Right cardiac atrium (tissue), 5 donors: ENCODE measurements around the gene BCL2L13. TPM values are rescaled to one million over a fixed set of nuclear protein-coding genes. Genes with fewer than 3 reads are reported as not detected.
A peak's percentile ranks its signal among the peaks of the same experiment; 100 is the strongest.

Source experiments
- ATAC-seq, 2 donors: fragments of 200-7000 bp; cut with Tn5 transposase; one replicate each; pipeline versions ENCODE4 v1.8.0 to v1.9.1; 2020; ENCODE audit warnings: moderate library complexity in 2 of 2, mild to moderate bottlenecking in 1 of 2
- DNase-seq, 3 donors: peaks; one replicate each; pipeline ENCODE4 v3.0.0-alpha.2; 2020
- H3K27ac ChIP-seq: one replicate; pipeline ENCODE4 v1.5.1; 2013; ENCODE audit warnings: mild to moderate bottlenecking, low read length, control low read depth, moderate library complexity
- H3K27me3 ChIP-seq: one replicate; pipeline ENCODE4 v1.6.1; 2013; ENCODE audit not compliant: control insufficient read depth, insufficient read depth
- H3K4me1 ChIP-seq: one replicate; pipeline ENCODE4 v1.6.1; 2013; ENCODE audit warnings: low read length; ENCODE audit not compliant: control insufficient read depth, insufficient read depth
- H3K4me3 ChIP-seq: one replicate; pipeline ENCODE4 v1.5.1; 2013; ENCODE audit warnings: low read length, control low read depth
- H3K9me3 ChIP-seq: one replicate; pipeline ENCODE4 v1.6.1; 2013; ENCODE audit warnings: low read length; ENCODE audit not compliant: control insufficient read depth
- WGBS: extraction: QIAGEN DNeasy Blood & Tissue Kit; methylation state at CpG from one replicate; pipeline ENCODE4 v1.1.7; 2013; 5-methylcytosine and 5-hydroxymethylcytosine counted together
- intact Hi-C, 4 donors: fragments of 100-400 bp; cut with DNase I; formaldehyde crosslinking; loops; one replicate each; pipeline versions ENCODE4 v1.11.0 to v1.14.0; 2022 to 2023
- polyA plus RNA-seq: library from polyadenylated mRNA; stranded (reverse); fragments of 200-250 nt; gene quantifications from one replicate; pipeline ENCODE4 v1.2.3, GENCODE V29; 2013
- total RNA-seq, 4 donors: library from RNA; stranded (reverse); fragmentation: NEBNext Ultra II Directional; extraction: Animal tissue kit (Norgen Biotek cat#: 25700); gene quantifications; one replicate each; pipeline ENCODE4 v1.2.1, GENCODE V29; 2021
- donor health status: healthy with polysubstance abuse.
- donor health status: DM: no; HTN: yes; CAD: no.
- donor health status: DM: no; HTN: no; CAD: no.
- donor health status: DM: no; HTN: yes; CAD: no; lungs with severe emphysema.
- donor health status: DM: yes; HTN: yes; CAD: no.

The BCL2L13 gene
- total and polyA plus RNA-seq, 5 donors = 40.0 to 62.9 (median 54.5) TPM

DNA sequence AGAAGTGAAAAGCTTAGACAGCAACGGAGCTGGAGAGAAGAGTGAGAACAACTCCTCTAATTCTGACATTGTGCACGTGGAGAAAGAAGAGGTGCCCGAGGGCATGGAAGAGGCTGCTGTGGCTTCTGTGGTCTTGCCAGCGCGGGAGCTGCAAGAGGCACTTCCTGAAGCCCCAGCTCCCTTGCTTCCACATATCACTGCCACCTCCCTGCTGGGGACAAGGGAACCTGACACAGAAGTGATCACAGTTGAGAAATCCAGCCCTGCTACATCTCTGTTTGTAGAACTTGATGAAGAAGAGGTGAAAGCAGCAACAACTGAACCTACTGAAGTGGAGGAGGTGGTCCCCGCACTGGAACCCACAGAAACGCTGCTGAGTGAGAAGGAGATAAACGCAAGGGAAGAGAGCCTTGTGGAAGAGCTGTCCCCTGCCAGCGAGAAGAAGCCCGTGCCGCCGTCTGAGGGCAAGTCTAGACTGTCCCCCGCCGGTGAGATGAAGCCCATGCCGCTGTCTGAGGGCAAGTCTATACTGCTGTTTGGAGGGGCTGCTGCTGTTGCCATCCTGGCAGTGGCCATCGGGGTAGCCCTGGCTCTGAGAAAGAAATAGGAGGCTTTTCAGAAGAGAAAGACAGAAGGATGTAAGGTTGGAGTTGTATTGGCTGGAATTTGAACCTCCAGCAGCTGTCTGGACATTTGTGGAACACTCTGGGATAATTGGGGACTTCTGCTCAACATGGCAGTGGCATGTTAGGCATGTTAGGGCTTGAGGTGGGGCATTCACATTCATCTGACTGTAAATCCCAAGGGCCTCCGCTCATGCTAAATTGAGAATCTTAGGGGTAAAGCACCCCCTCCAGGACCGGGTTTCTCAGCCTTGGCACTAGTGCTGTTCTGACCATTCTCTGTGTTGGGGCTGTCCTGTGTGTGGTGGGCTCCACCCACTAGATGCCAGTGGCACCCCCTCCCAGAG, 88.7 kb downstream of the BCL2L13 start:
- peaks cover 5% of the 10 kb centered on the region for H3K4me1 ChIP-seq
- WGBS = 76% methylated on average over 18 of the region's 18 CpGs

GRCh38 chr22:17728786-17729185, 90.2 kb downstream of the BCL2L13 start:
- Histone ChIP-seq H3K27ac (no peak overlapping the region), H3K27me3 (no peaks in the 10 kb centered on the region), H3K4me1 (peaks cover 5% of the 10 kb centered on the region), H3K9me3 (no peaks in the 10 kb centered on the region), H3K4me3 (no peak overlapping the region)
- DNase-seq = no peak
- WGBS = 94% methylated on average over 8 of the region's 8 CpGs
- intact Hi-C loops = no loop called here
- ATAC-seq = no peak

More for the DNA sequence above, 88.7 kb downstream of the BCL2L13 start:
- ATAC-seq = peak; percentile 6 to 14
- H3K4me3 ChIP-seq = no peak overlapping the region
- DNase-seq = peak in 1 of 3 donors; percentile 67
- intact Hi-C loops = no loop called here
- no peaks in the 10 kb centered on the region for H3K9me3 ChIP-seq
- H3K27ac ChIP-seq = peak overlapping the region; percentile 82
- H3K27me3 ChIP-seq = no peaks in the 10 kb centered on the region

GRCh38 chr22:17729561-17729960, 91.0 kb downstream of the BCL2L13 start:
- WGBS = 82% methylated on average over 6 of the region's 6 CpGs
- H3K4me3 ChIP-seq = no peak overlapping the region
- ATAC-seq = no peak

DNA sequence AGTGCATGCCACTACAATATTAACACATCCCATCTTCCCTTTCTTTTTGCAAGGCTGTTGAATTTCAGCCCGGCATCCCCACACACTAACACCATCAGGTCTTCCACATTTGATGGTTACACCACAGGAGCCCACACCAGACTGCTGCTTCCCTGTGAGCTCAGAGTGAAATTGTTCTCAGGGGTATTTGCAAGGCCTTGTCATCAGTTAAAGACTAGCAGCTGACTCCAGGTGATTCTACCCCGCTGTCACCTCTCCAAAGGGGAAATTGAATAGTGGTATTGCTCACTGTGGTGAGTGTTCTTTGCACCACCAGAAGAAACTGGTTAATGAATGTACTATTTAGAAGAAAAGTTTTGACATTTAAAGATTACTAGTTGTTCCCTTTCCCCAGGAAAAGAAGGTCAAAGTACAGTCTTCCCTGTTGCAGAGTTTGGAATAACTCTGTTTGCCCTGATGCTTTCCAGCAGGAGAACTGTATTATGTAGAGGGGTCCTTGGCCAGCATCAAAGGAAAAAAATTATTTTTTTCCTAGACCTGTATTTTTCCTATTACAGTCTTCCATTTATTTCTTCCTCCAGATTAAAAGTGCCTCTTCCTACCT, 93.8 kb downstream of the BCL2L13 start:
- DNase-seq = no peak
- no peaks in the 10 kb centered on the region for H3K27me3 ChIP-seq
- no peaks in the 10 kb centered on the region for H3K4me1 ChIP-seq
- intact Hi-C loops = no loop called here
- H3K9me3 ChIP-seq = no peaks in the 10 kb centered on the region
- ATAC-seq = no peak
- no peak overlapping the region for H3K4me3 ChIP-seq
- no peak overlapping the region for H3K27ac ChIP-seq
- WGBS = 98% methylated on average over 2 of the region's 2 CpGs

More at GRCh38 chr22:17729561-17729960, 91.0 kb downstream of the BCL2L13 start:
- DNase-seq = no peak
- no peaks in the 10 kb centered on the region for H3K9me3 ChIP-seq
- H3K4me1 ChIP-seq = peaks cover 5% of the 10 kb centered on the region
- intact Hi-C loops = no loop called here
- no peaks in the 10 kb centered on the region for H3K27me3 ChIP-seq
- H3K27ac ChIP-seq = no peak overlapping the region

- H3K4me3 ChIP-seq = no peak overlapping the region
- ATAC-seq (no peak), DNase-seq (no peak)
- no peaks in the 10 kb centered on the region for H3K27me3 ChIP-seq
- H3K4me1 ChIP-seq = no peaks in the 10 kb centered on the region
- H3K9me3 ChIP-seq = no peaks in the 10 kb centered on the region
- 87% methylated on average over 3 of the region's 3 CpGs for WGBS
- no peak overlapping the region for H3K27ac ChIP-seq
- intact Hi-C loops = no loop called here
Measured at GRCh38 chr22:17733466-17733865, 94.9 kb downstream of the BCL2L13 start.

DNA sequence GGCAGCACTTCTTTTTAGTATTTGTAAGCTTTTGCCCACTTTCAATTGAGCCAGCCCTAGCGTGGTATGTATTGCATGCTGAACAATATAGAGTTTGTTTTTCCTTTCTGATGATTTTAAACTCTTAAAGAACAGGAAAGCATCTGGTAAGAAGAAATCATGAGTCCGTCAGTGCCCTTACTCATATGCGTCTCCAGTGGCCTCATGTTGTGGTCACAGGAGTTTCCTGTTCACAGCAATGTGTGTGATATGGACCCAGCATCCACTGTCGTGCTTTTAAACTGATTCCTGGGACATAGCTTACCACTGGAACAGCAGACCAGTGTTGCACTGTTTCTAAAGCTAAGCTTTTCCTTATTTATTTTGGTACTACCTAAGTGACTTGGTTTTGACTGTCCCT, 95.6 kb downstream of the BCL2L13 start:
- no peaks in the 10 kb centered on the region for H3K27me3 ChIP-seq
- H3K9me3 ChIP-seq = no peaks in the 10 kb centered on the region
- ATAC-seq (no peak), DNase-seq (no peak)
- no peaks in the 10 kb centered on the region for H3K4me1 ChIP-seq
- no peak overlapping the region for H3K4me3 ChIP-seq
- H3K27ac ChIP-seq = no peak overlapping the region
- WGBS = 73% methylated on average over 4 of the region's 4 CpGs
- intact Hi-C loops = no loop called here

DNA sequence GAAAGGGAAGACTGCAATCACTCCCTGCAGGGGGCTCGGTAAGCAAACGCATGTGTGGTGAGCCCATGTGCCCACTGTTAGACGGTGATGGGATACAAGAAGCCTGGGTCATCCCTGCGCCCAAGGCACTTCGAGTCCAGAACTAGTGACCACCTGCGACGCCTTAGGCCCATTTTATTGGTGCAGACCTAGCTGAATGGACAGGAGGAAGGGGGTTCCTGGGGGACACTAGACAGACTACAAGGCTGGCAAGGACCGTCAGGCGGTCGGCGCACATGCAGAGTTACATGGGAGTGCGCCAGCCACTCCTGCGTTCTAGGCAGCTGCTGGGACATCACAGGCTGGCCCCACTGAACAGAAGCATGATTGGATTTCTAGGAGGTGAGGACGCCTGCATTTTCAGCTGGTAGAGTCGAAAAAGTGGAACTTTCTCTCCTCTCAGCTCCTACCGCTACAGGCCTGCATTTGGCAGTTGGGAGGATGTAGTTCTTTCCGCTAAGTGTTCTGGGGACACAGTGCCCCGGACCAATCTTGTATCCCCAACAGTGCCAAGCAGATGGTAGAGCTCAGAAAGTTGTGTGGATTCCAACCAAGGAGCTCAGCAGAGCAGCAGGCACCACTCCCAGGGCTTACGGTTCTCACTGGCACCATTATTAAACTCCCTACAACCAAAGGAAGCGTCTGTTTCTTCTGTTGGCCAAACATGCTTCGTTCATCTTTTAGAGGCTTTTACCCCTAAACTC, 100.0 kb downstream of the BCL2L13 start:
- ATAC-seq (no peak), DNase-seq (no peak)
- Histone ChIP-seq H3K9me3 (no peaks in the 10 kb centered on the region), H3K4me3 (no peak overlapping the region), H3K27me3 (no peaks in the 10 kb centered on the region), H3K4me1 (no peaks in the 10 kb centered on the region), H3K27ac (no peak overlapping the region)
- intact Hi-C loops = no loop called here
- 92% methylated on average over 21 of the region's 21 CpGs for WGBS

- DNase-seq = no peak
- Histone ChIP-seq H3K4me1 (no peaks in the 10 kb centered on the region), H3K4me3 (no peak overlapping the region), H3K27me3 (no peaks in the 10 kb centered on the region), H3K27ac (no peak overlapping the region), H3K9me3 (no peaks in the 10 kb centered on the region)
- peak in 1 of 2 donors; percentile 4 for ATAC-seq
- 91% methylated on average over 36 of the region's 36 CpGs for WGBS
- intact Hi-C loops = no loop called here
Measured at GRCh38 chr22:17739196-17739975, 100.8 kb downstream of the BCL2L13 start.

DNA sequence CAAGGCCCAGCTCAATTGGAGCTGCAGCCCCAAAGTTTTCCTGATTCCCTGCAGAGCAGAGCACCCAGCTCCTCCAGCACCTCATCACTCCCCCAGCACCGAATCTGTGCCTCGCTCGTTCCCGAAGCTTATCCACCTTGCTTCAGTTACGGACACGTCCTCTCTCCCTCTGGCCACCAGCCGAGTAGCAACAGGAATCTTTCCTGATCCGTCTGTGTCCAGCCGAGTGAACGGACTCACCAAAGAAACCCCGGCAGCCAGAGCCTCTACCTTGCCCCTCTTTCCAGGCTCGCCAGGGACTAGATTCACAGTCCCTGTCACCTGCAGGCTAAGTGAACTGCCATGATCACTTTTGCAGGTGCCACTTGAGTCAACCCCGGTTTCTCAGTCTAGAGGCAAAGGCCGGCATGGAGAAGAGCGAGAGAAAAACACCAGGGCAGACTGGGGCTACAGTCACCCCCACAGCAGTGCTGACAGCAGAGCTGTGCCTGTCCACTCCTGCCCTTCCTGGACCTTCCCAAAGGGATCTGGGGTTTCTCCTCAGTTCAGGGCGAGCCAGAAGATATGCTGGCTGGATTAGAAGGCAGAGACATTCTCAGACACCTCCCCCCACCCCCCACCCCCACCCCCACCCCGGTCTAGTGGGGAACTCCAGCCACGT, 103.4 kb downstream of the BCL2L13 start:
- ATAC-seq = peak; percentile 10 to 15
- Histone ChIP-seq H3K4me1 (no peaks in the 10 kb centered on the region), H3K4me3 (no peak overlapping the region), H3K9me3 (no peaks in the 10 kb centered on the region), H3K27ac (no peak overlapping the region), H3K27me3 (no peaks in the 10 kb centered on the region)
- no peak for DNase-seq
- 69% methylated on average over 18 of the region's 18 CpGs for WGBS
- intact Hi-C loops = loop anchor here in 1 of 4 donors (10.0 kb wide), 1 partner anchor 333 kb away; the partner anchor contains the start of gene PEX26

- Histone ChIP-seq H3K9me3 (no peaks in the 10 kb centered on the region), H3K27ac (no peak overlapping the region), H3K27me3 (no peaks in the 10 kb centered on the region), H3K4me3 (no peak overlapping the region), H3K4me1 (no peaks in the 10 kb centered on the region)
- DNase-seq (peak; percentile 55 to 75 (median 73)), ATAC-seq (peak; percentile 40 to 65)
- intact Hi-C loops = loop anchor here in 1 of 4 donors (10.0 kb wide), 1 partner anchor 332 kb away; the partner anchor contains the start of gene PEX26
- WGBS = 52% methylated on average over 9 of the region's 9 CpGs
Measured at GRCh38 chr22:17742527-17742902, 104.0 kb downstream of the BCL2L13 start.
